Gastroesophageal sphincter (tissue), 4 donors: ENCODE results near the gene PSRC1. TPM values are rescaled to one million over a fixed set of nuclear protein-coding genes. Genes with fewer than 3 reads are reported as not detected.

Experiments used
- ATAC-seq: fragments of 150-250 bp; one replicate; pipeline ENCODE4 v1.9.1; 2016; ENCODE audit warnings: mild to moderate bottlenecking, moderate library complexity
- H3K27ac ChIP-seq, 4 donors: fragments of 200-600 bp; sonication (generic) in 3 of 4; 1 replicate in 3 of 4; 2 replicates in 1 of 4; pipeline ENCODE4 v1.5.1; 2016 to 2019
- H3K27me3 ChIP-seq: fragments of 200-600 bp; sonication (generic); one replicate; pipeline ENCODE4 v1.5.1; 2019
- H3K36me3 ChIP-seq, 2 donors: fragments of 200-600 bp; sonication (generic); one replicate each; pipeline ENCODE4 v1.5.1; 2019; ENCODE audit warnings: control low read depth in 1 of 2
- H3K4me1 ChIP-seq, 3 donors: fragments of 200-600 bp; sonication (generic); 1 replicate in 2 of 3; 2 replicates in 1 of 3; pipeline ENCODE4 v1.5.1; 2016 to 2019; ENCODE audit warnings: control low read depth in 2 of 3
- H3K4me3 ChIP-seq, 2 donors: fragments of 200-600 bp; sonication (generic); one replicate each; pipeline ENCODE4 v1.5.1; 2019; ENCODE audit warnings: mild to moderate bottlenecking in 1 of 2, moderate library complexity in 1 of 2
- H3K9me3 ChIP-seq, 3 donors: fragments of 200-600 bp; sonication (generic); one replicate each; pipeline ENCODE4 v1.5.1; 2017 to 2019; ENCODE audit warnings: control low read depth in 2 of 3
- CTCF ChIP-seq, 4 experiments: fragments of 200-600 bp in 2 of 4; fragments of 450-650 bp in 2 of 4; sonication (generic) in 1 of 4; IDR thresholded peaks; one replicate each; pipeline ENCODE4 v1.5.1; 2017 to 2019; ENCODE audit warnings: antibody characterized with exemption in 4 of 4, mild to moderate bottlenecking in 2 of 4, moderate library complexity in 2 of 4
- EP300 ChIP-seq: sonication (generic); formaldehyde crosslinking; IDR thresholded peaks from one replicate; pipeline ENCODE4 v1.6.1; 2017; ENCODE audit warnings: antibody characterized with exemption, mild to moderate bottlenecking
- POLR2A ChIP-seq, 2 donors: fragments of 450-650 bp; IDR thresholded peaks; one replicate each; pipeline ENCODE4 v1.6.1; 2017; ENCODE audit warnings: antibody characterized with exemption in 2 of 2, mild to moderate bottlenecking in 2 of 2, moderate library complexity in 1 of 2
- POLR2AphosphoS5 ChIP-seq: sonication (generic); formaldehyde crosslinking; IDR thresholded peaks from one replicate; pipeline ENCODE4 v1.6.1; 2017; ENCODE audit warnings: antibody characterized with exemption
- WGBS, 2 donors: methylation state at CpG; one replicate each; pipeline ENCODE4 v1.1.5; 2018; ENCODE audit warnings: low coverage in 1 of 2; 5-methylcytosine and 5-hydroxymethylcytosine counted together
- total RNA-seq, 4 donors: library from RNA; depleted of rRNA; stranded (reverse); fragments of >200 nt; gene quantifications; one replicate each; pipeline ENCODE4 v1.1.0, GENCODE V29; 2016

PSRC1 gene
- total RNA-seq, 4 donors from 2014 or later, result 6.9 to 26.9 (median 10.3) TPM

DNA sequence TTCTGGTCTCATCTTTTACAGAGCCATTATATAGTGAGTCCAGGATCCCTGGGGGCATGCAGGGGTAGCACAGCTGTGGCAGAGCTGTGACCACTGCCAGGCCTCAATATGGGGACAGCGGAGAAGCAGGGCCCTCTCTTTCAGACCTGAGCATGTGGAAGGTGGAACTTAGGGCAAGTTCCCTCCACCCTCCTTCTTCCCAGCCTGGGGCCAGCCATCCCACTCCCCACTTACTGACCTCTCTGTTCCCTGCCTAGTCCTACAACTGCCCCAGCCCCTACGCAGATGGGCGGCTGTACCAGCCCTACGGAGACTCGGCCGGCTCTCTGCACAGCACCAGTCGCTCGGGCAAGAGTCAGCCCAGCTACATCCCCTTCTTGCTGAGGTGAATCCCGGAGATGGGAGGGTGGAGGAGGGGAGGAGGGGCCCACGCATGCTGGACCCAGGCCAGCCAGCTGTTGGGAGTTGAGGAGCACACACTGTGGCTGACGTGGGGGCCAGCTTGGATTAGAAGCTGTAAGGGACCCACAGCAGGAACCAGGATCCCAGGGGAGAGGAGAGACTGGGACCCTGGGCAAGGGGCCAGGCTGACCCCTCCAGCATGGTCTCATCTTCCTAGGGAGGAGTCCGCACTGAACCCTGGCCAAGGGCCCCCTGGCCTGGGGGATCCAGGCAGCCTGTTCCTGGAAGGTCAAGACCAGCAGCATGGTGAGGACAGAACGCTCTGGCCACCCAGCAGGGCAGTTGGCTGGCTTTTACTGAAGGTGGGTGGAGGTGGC, 10.7 kb downstream of the PSRC1 start:
- ATAC-seq, result no peak
- Histone ChIP-seq H3K9me3 (no peaks in the 10 kb centered on the region), H3K27me3 (no peaks in the 10 kb centered on the region), H3K36me3 (peaks cover 0 to 61% of the 10 kb centered on the region in 2 donors), H3K27ac (peak overlapping the region in 1 of 4 donors; percentile 14), H3K4me3 (no peak overlapping the region), H3K4me1 (peaks cover 5 to 36% (median 6%) of the 10 kb centered on the region in 3 donors)
- no CpG with 5 or more reads among the region's 13 CpGs for WGBS, 2 donors
- TF ChIP-seq EP300 (no peak), POLR2AphosphoS5 (no peak), POLR2A (IDR thresholded peaks at IDR 0.05) (no peak), CTCF (IDR thresholded peaks at IDR 0.05) (no peak)

GRCh38 chr1:109271458-109271857, 11.5 kb downstream of the PSRC1 start:
- H3K4me3 ChIP-seq, result no peak overlapping the region
- ATAC-seq, result no peak
- H3K9me3 ChIP-seq, result no peaks in the 10 kb centered on the region
- TF ChIP-seq POLR2AphosphoS5 (no peak), EP300 (no peak), POLR2A (IDR thresholded peaks at IDR 0.05) (no peak), CTCF (IDR thresholded peaks at IDR 0.05) (no peak)
- 83% methylated on average over 3 of the region's 6 CpGs; no CpG with 5 or more reads in 1 of the 2 donors for WGBS, 2 donors
- no peak overlapping the region for H3K27ac ChIP-seq
- H3K36me3 ChIP-seq, result peaks cover 0 to 67% of the 10 kb centered on the region in 2 donors
- no peaks in the 10 kb centered on the region for H3K27me3 ChIP-seq
- H3K4me1 ChIP-seq, result peaks cover 5 to 28% (median 6%) of the 10 kb centered on the region in 3 donors

- no peak for ATAC-seq
- 90% methylated on average over 3 of the region's 20 CpGs; no CpG with 5 or more reads in 1 of the 2 donors for WGBS, 2 donors
- Histone ChIP-seq H3K4me1 (peaks cover 5 to 23% (median 6%) of the 10 kb centered on the region in 3 donors), H3K27me3 (no peaks in the 10 kb centered on the region), H3K36me3 (peaks cover 0 to 72% of the 10 kb centered on the region in 2 donors), H3K4me3 (no peak overlapping the region), H3K9me3 (no peaks in the 10 kb centered on the region), H3K27ac (no peak overlapping the region)
- TF ChIP-seq CTCF (IDR thresholded peaks at IDR 0.05) (no peak), POLR2AphosphoS5 (no peak), POLR2A (IDR thresholded peaks at IDR 0.05) (no peak), EP300 (no peak)
Measured at GRCh38 chr1:109270623-109271317, 12.2 kb downstream of the PSRC1 start.

- ATAC-seq, result no peak
- no peak overlapping the region for H3K4me3 ChIP-seq
- H3K9me3 ChIP-seq, result no peaks in the 10 kb centered on the region
- no peak overlapping the region for H3K27ac ChIP-seq
- H3K4me1 ChIP-seq, result peaks cover 5 to 17% (median 6%) of the 10 kb centered on the region in 3 donors
- TF ChIP-seq POLR2A (IDR thresholded peaks at IDR 0.05) (no peak), POLR2AphosphoS5 (no peak), EP300 (no peak), CTCF (IDR thresholded peaks at IDR 0.05) (no peak)
- no peaks in the 10 kb centered on the region for H3K27me3 ChIP-seq
- WGBS, 2 donors, result 84 to 97% methylated on average over 5 to 6 of the region's 17 CpGs
- H3K36me3 ChIP-seq, result peaks cover 0 to 78% of the 10 kb centered on the region in 2 donors
Measured at GRCh38 chr1:109269981-109270622, 12.8 kb downstream of the PSRC1 start.
